Transverse colon (tissue), 4 donors: ENCODE results near the gene GNG7. TPM values are rescaled to one million over a fixed set of nuclear protein-coding genes. Genes with fewer than 3 reads are reported as not detected.

Experiments
- DNase-seq: peaks from one replicate; pipeline ENCODE4 v3.0.0-alpha.2; 2019
- H3K27ac ChIP-seq, 4 donors: fragments of 200-600 bp; sonication (generic); 2 replicates each; pipeline ENCODE4 v1.5.1; 2016 to 2018; ENCODE audit warnings: inconsistent platforms in 4 of 4
- H3K27me3 ChIP-seq: fragments of 200-600 bp; sonication (generic); 2 replicates; pipeline ENCODE4 v1.5.1; 2017; ENCODE audit warnings: inconsistent platforms
- H3K36me3 ChIP-seq, 4 donors: fragments of 200-600 bp; sonication (generic); 2 replicates each; pipeline ENCODE4 v1.5.1; 2017 to 2019; ENCODE audit warnings: inconsistent platforms in 4 of 4
- H3K4me1 ChIP-seq, 4 donors: fragments of 200-600 bp; sonication (generic); 2 replicates each; pipeline ENCODE4 v1.5.1; 2017 to 2020; ENCODE audit warnings: inconsistent platforms in 4 of 4
- H3K4me3 ChIP-seq, 4 donors: fragments of 200-600 bp; sonication (generic); 1 replicate in 1 of 4; 2 replicates in 3 of 4; pipeline versions ENCODE4 v1.5.1 to v1.6.1; 2017 to 2019; ENCODE audit warnings: inconsistent platforms in 4 of 4
- H3K9me3 ChIP-seq, 2 donors: fragments of 200-600 bp; sonication (generic); 2 replicates each; pipeline ENCODE4 v1.5.1; 2017 to 2019; ENCODE audit warnings: inconsistent platforms in 2 of 2
- CTCF ChIP-seq, 5 experiments: fragments of 200-600 bp in 3 of 5; fragments of 450-650 bp in 2 of 5; sonication (generic) in 3 of 5; IDR thresholded peaks; 1 replicate in 2 of 5; 2 replicates in 3 of 5; pipeline ENCODE4 v1.5.1; 2016 to 2017; ENCODE audit warnings: antibody characterized with exemption in 5 of 5, inconsistent platforms in 3 of 5, mild to moderate bottlenecking in 2 of 5, moderate library complexity in 1 of 5
- EP300 ChIP-seq: sonication (generic); formaldehyde crosslinking; IDR thresholded peaks from one replicate; pipeline ENCODE4 v1.6.1; 2017; ENCODE audit warnings: antibody characterized with exemption, low read depth
- POLR2A ChIP-seq: fragments of 450-650 bp; IDR thresholded peaks from one replicate; pipeline ENCODE4 v1.6.1; 2016; ENCODE audit warnings: antibody characterized with exemption, mild to moderate bottlenecking, moderate library complexity
- POLR2AphosphoS5 ChIP-seq, 3 donors: sonication (generic); formaldehyde crosslinking; IDR thresholded peaks; one replicate each; pipeline ENCODE4 v1.6.1; 2016; ENCODE audit warnings: antibody characterized with exemption in 3 of 3
- WGBS, 2 donors: methylation state at CpG; one replicate each; pipeline ENCODE4 v1.1.5; 2018; ENCODE audit warnings: low coverage in 1 of 2; 5-methylcytosine and 5-hydroxymethylcytosine counted together
- in situ Hi-C, 4 donors: fragments of 200-750 bp; cut with MboI; loops; one replicate each; pipeline versions ENCODE4 v1.15.0 to v1.15.1; 2017; ENCODE audit warnings: low sequenced_read_pairs in 3 of 4, low pct_ligation_motif_present in 1 of 4, low pct_unique_long_range_greater_than_20kb in 1 of 4
- intact Hi-C: fragments of 100-400 bp; cut with DNase I; formaldehyde crosslinking; loops from one replicate; pipeline ENCODE4 v1.15.1; 2023; ENCODE audit warnings: low total_unique reads
- total RNA-seq, 4 donors: library from RNA; depleted of rRNA; stranded (reverse); fragments of >200 nt; gene quantifications; one replicate each; pipeline ENCODE4 v1.1.0, GENCODE V29; 2016

GNG7 gene
- total RNA-seq, 4 donors from 2014 or later, result 1.6 to 13.1 (median 4.0) TPM

- no peaks in the 10 kb centered on the region for H3K36me3 ChIP-seq
- H3K27ac ChIP-seq, result peak overlapping the region; percentile 80 to 91 (median 83)
- H3K27me3 ChIP-seq, result no peaks in the 10 kb centered on the region
- H3K4me3 ChIP-seq, result peak overlapping the region in 3 of 4 donors; percentile 10 to 22 (median 19)
- in situ Hi-C loops (loop anchor here in 1 of 4 donors (25.0 kb wide), 1 partner anchor 291 kb away; the partner anchor contains the start of gene LINGO3), intact Hi-C loops (loop anchor here (10.0 kb wide), 1 partner anchor 59 kb away; no protein-coding TSS in a partner anchor)
- WGBS, 2 donors, result 59% methylated on average over 17 of the region's 17 CpGs; no CpG with 5 or more reads in 1 of the 2 donors
- TF ChIP-seq EP300, result no peak
- TF ChIP-seq POLR2A, result no peak
- TF ChIP-seq CTCF (IDR thresholded peaks at IDR 0.05), result no peak
- no peak for TF ChIP-seq POLR2AphosphoS5 (IDR thresholded peaks at IDR 0.05)
- no peaks in the 10 kb centered on the region for H3K9me3 ChIP-seq
- DNase-seq, result no peak
- peaks cover 11 to 35% (median 23%) of the 10 kb centered on the region in 4 donors for H3K4me1 ChIP-seq
These were observed 99.2 kb downstream of the GNG7 start for GRCh38 chr19:2603334-2603733.

GRCh38 chr19:2602391-2603181, 99.9 kb downstream of the GNG7 start:
- intact Hi-C loops (loop anchor here (10.0 kb wide), 1 partner anchor 58 kb away; no protein-coding TSS in a partner anchor), in situ Hi-C loops (loop anchor here in 1 of 4 donors (25.0 kb wide), 1 partner anchor 290 kb away; the partner anchor contains the start of gene LINGO3)
- peak; percentile 74 for DNase-seq
- Histone ChIP-seq H3K27me3 (no peaks in the 10 kb centered on the region), H3K36me3 (no peaks in the 10 kb centered on the region), H3K27ac (peak overlapping the region; percentile 80 to 91 (median 83)), H3K9me3 (no peaks in the 10 kb centered on the region), H3K4me1 (peaks cover 11 to 35% (median 23%) of the 10 kb centered on the region in 4 donors), H3K4me3 (peak overlapping the region in 3 of 4 donors; percentile 10 to 22 (median 19))
- TF ChIP-seq CTCF (IDR thresholded peaks at IDR 0.05) (peak in 1 of 5 experiments; percentile 25), POLR2A (no peak), POLR2AphosphoS5 (IDR thresholded peaks at IDR 0.05) (peak; percentile 72 to 88 (median 85)), EP300 (peak; percentile 98)
- 18 to 38% methylated on average over 2 to 23 of the region's 23 CpGs for WGBS, 2 donors

GRCh38 chr19:2600914-2601870, 101.3 kb downstream of the GNG7 start:
- in situ Hi-C loops (loop anchor here in 1 of 4 donors (25.0 kb wide), 1 partner anchor 289 kb away; the partner anchor contains the start of gene LINGO3), intact Hi-C loops (loop anchor here (10.0 kb wide), 1 partner anchor 56 kb away; no protein-coding TSS in a partner anchor)
- H3K36me3 ChIP-seq, result no peaks in the 10 kb centered on the region
- TF ChIP-seq EP300 (no peak), POLR2AphosphoS5 (IDR thresholded peaks at IDR 0.05) (no peak), CTCF (IDR thresholded peaks at IDR 0.05) (no peak), POLR2A (no peak)
- peaks cover 11 to 35% (median 23%) of the 10 kb centered on the region in 4 donors for H3K4me1 ChIP-seq
- peak overlapping the region; percentile 80 to 91 (median 83) for H3K27ac ChIP-seq
- H3K9me3 ChIP-seq, result no peaks in the 10 kb centered on the region
- H3K27me3 ChIP-seq, result no peaks in the 10 kb centered on the region
- DNase-seq, result no peak
- 89 to 100% methylated on average over 5 to 20 of the region's 20 CpGs for WGBS, 2 donors
- H3K4me3 ChIP-seq, result no peak overlapping the region
